ENCODE data around the gene INTS11. TPM values are rescaled to one million over a fixed set of nuclear protein-coding genes. Genes with fewer than 3 reads are reported as not detected.

INTS11 gene
- total and polyA plus RNA-seq, 9 of the 15 experiments (the other 6 are each of a cell fraction or from before 2014, with no cell fraction given), result 3.6 to 183 (median 110) TPM

GRCh38 chr1:1340791-1341548 is 16.5 kb upstream of the INTS11 start (continued):
- TF ChIP-seq PREB (CRISPR knock-in tag; IDR thresholded peaks at IDR 0.05), result no peak
- TF ChIP-seq SMARCB1 (IDR thresholded peaks at IDR 0.05; ENCODE audit: insufficient read length, low read depth), result no peak
- TF ChIP-seq ZNF143 (CRISPR knock-in tag; IDR thresholded peaks at IDR 0.05), result peak; percentile 33; the same call in 1 of the 2 replicates
- TF ChIP-seq NR2C2 (CRISPR knock-in tag; IDR thresholded peaks at IDR 0.05), result no peak
- TF ChIP-seq NR2C2 (tag; IDR thresholded peaks at IDR 0.05), result no peak
- TF ChIP-seq ZNF3 (CRISPR knock-in tag; IDR thresholded peaks at IDR 0.05), result no peak
- no peak for TF ChIP-seq U2AF1 (optimal IDR thresholded peaks at IDR 0.05; ENCODE audit: low read depth, low read length)
- no peak for TF ChIP-seq FOXP4 (CRISPR knock-in tag; IDR thresholded peaks at IDR 0.05; ENCODE audit: borderline replicate concordance)
- no peak for TF ChIP-seq E2F4 (CRISPR knock-in tag; IDR thresholded peaks at IDR 0.05; ENCODE audit: low read depth)
- TF ChIP-seq ZNF449 (CRISPR knock-in tag; IDR thresholded peaks at IDR 0.05), result no peak
- TF ChIP-seq MEIS2 (IDR thresholded peaks at IDR 0.05; ENCODE audit: partially characterized antibody), result no peak
- no peak for TF ChIP-seq CREB1 (IDR thresholded peaks at IDR 0.05)
- TF ChIP-seq CREB1 (CRISPR knock-in tag; IDR thresholded peaks at IDR 0.05), result 0 out of 2 replicates have a peak, but pooled peaks have one; percentile 34

Data from K562 (cell line).